ENCODE results near the gene TMEM44. TPM values are rescaled to one million over a fixed set of nuclear protein-coding genes. Genes with fewer than 3 reads are reported as not detected.

Gene TMEM44
- total and polyA plus RNA-seq, 2 of the 4 experiments (the other 2 are of a cell fraction) = 9.7 to 24.2 TPM

DNA sequence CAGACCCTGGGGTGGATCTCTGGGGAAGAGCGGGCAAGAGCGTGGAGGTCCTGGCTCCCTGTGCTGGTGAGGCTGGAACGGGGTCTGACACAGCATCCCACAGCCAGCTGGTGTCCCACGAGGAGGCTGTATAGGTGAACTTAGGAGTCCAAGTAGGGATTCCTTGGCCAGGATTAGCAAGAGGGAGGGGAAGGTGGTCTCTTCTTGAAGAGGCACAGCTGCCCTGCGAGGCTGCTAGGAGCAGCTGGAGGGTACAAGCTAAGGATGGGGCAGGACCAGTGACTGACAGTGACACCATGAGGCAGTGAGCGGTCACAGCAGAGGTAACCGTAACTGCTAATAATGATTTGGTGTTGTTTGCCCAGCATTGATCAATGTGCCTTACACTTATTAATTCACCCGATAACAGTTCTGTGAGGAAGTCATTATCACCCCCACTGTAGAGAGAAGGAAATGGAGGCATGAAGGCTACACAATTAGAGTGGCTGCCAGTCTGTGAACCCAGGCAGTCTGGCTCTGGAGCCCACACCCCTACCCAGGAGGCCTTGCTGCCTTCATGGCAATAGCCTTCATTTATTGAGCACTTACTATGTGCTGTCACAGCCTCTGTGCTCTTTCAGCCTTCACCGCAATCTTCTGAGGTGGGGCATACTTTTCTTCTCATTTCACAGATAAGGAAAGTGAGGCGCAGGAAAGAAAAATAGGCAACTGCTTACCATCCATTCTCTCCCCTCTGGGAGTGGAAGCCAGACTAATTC is 59.4 kb downstream of the TMEM44 start (continued):
- no peak for TF ChIP-seq RFX5 (IDR thresholded peaks at IDR 0.05; ENCODE audit: low read depth, low read length)
- no peak for TF ChIP-seq CHD1 (IDR thresholded peaks at IDR 0.05; ENCODE audit: low read depth, low read length)

DNA sequence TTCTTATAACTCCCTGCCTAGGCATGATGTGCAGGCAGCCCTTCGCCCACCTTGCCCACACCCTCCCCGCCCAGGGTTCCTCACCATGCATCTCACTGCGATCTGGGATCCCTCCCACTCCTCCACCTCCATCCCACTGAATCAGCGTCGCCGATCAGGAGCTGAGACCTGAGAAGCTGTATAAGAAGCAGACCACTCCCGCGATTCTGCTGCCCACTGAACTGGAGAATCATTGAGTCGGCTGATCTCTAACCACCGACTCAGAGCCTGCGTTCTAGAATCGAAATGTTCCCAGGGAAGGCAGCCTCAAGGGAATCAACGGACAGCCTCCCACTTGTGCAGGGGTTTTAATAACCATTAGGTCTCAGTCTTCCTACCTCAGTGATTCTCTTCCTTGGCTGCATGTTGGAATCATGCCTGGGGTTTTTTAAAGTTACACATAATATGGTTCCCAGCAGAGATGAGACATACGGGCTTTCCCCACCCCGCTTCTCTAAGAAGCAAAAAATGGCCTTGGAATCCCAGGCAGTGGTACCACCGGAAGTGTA is 60.2 kb downstream of the TMEM44 start:
- Histone ChIP-seq H3K23ac (ENCODE audit: low read depth, low read length) (peak overlapping the region; percentile 98; the same call in 1 of the 2 replicates), H3K27me3 (ENCODE audit: control insufficient read depth, insufficient read depth, low read length) (no peaks in the 10 kb centered on the region), H4K5ac (ENCODE audit: low read depth, low read length) (peak overlapping the region; percentile 43), H3K36me3 (ENCODE audit: control insufficient read depth, insufficient read depth, low read length) (no peaks in the 10 kb centered on the region), H3K9me1 (ENCODE audit: insufficient read depth, low read length) (peaks cover 33% of the 10 kb centered on the region), H2BK15ac (ENCODE audit: low read depth, low read length) (peak overlapping the region; percentile 92; the same call in 2 of the 3 replicates), H2BK20ac (ENCODE audit: low read depth, low read length) (peak overlapping the region; percentile 99), H2BK120ac (ENCODE audit: low read depth, low read length) (peak overlapping the region; percentile 100), H3K27ac (ENCODE audit: insufficient read depth, low read length) (peak overlapping the region; percentile 43), H2AK5ac (ENCODE audit: low read depth, low read length) (peak overlapping the region; percentile 98), H4K8ac (ENCODE audit: low read depth in 2 of 2, low read length in 2 of 2) (peak overlapping the region; percentile 90 to 99), H2AFZ (replicated peaks; ENCODE audit: low read length, poor library complexity) (no peak overlapping the region), H2AK9ac (replicated peaks; ENCODE audit: low read depth, low read length, poor library complexity) (peak overlapping the region; percentile 95), H3K79me1 (ENCODE audit: low read depth in 1 of 2, low read length in 2 of 2) (peaks cover 0 to 33% of the 10 kb centered on the region in 2 experiments; a peak in 2 of 4 replicates), H3K9ac (ENCODE audit: low read depth, low read length) (no peak overlapping the region), H3K18ac (ENCODE audit: low read depth, low read length) (peak overlapping the region; percentile 48), H3K4me2 (ENCODE audit: low read depth, low read length) (no peak overlapping the region), H3K4me1 (ENCODE audit: control insufficient read depth, insufficient read depth, low read length) (peaks cover 32% of the 10 kb centered on the region), H3K9me3 (ENCODE audit: control insufficient read depth, insufficient read depth, low read length) (no peaks in the 10 kb centered on the region), H3K4me3 (ENCODE audit: insufficient read depth, low read depth, low read length) (no peak overlapping the region), H3K14ac (replicated peaks; ENCODE audit: low read depth, low read length) (peak overlapping the region; percentile 100), H4K91ac (ENCODE audit: insufficient read depth, low read depth, low read length) (peak overlapping the region; percentile 97), H4K20me1 (ENCODE audit: insufficient read depth, low read length) (no peaks in the 10 kb centered on the region), H2BK5ac (ENCODE audit: low read depth, low read length, poor library complexity, severe bottlenecking) (peak overlapping the region; percentile 61), H3K56ac (ENCODE audit: extremely low read depth, insufficient read depth, low read length) (no peak overlapping the region), H3K4ac (ENCODE audit: low read depth, low read length) (peak overlapping the region; percentile 99)
- DNase-seq (peak; percentile 72), ATAC-seq (ENCODE audit: low read depth) (no peak)
- TF ChIP-seq, protein P1, sequence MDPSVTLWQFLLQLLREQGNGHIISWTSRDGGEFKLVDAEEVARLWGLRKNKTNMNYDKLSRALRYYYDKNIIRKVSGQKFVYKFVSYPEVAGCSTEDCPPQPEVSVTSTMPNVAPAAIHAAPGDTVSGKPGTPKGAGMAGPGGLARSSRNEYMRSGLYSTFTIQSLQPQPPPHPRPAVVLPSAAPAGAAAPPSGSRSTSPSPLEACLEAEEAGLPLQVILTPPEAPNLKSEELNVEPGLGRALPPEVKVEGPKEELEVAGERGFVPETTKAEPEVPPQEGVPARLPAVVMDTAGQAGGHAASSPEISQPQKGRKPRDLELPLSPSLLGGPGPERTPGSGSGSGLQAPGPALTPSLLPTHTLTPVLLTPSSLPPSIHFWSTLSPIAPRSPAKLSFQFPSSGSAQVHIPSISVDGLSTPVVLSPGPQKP (IDR thresholded peaks at IDR 0.05; ENCODE audit: borderline replicate concordance, low read depth, low read length) = no peak
- ChIA-PET POLR2A (ENCODE audit: unreplicated experiment) (no interaction called here), CTCF (interaction anchor here (0.6 to 2.6 kb wide), 4 partner anchors 85 to 102 kb away, joined by 3 to 10 read pairs (median 6); no protein-coding TSS in a partner anchor)
- 100% methylated on average over 8 of the region's 16 CpGs; no CpG with 5 or more reads in 1 of the 2 experiments for WGBS, 2 experiments (ENCODE audit: extremely low coverage in 2 of 2, insufficient read length in 1 of 2)
- in situ Hi-C loops (cut with MboI; ENCODE audit: low sequenced_read_pairs) (no loop called here), dilution Hi-C loops (cut with HindIII; ENCODE audit: low sequenced_read_pairs, unreplicated experiment) (no loop called here), intact Hi-C loops (cut with micrococcal nuclease) (loop anchor here (2.0 kb wide), 1 partner anchor 88 kb away; no protein-coding TSS in a partner anchor)
- no TSS peak for BruUV-seq (replicated peaks)
